HS-5 (cell line): ENCODE measurements around the gene GPR158.
"Not testable (repeated sequence)": the region's sequence is repeated elsewhere in the genome, so short reads cannot be mapped to it uniquely, and the experiment has no call there.

ENCODE experiments used
- DNase-seq: peaks from one replicate; pipeline ENCODE4 v3.0.0-alpha.2; 2012; ENCODE audit warnings: low read depth

Gene GPR158

GRCh38 chr10:25174461-25175230 lies at the start of gene GPR158:
Gene GPR158 (plus strand): TSS chr10:25175001. CDS start chr10:25175421, 420 bp downstream.
- DNase-seq = no peak

GRCh38 chr10:25125201-25125611 lies 49.6 kb upstream of the GPR158 start:
- no peak for DNase-seq

GRCh38 chr10:25129592-25129991 lies 45.2 kb upstream of the GPR158 start:
- no peak for DNase-seq

- peak; percentile 43 for DNase-seq
Observed at GRCh38 chr10:25130906-25131305, 43.9 kb upstream of the GPR158 start.

GRCh38 chr10:25142116-25142864 lies 32.5 kb upstream of the GPR158 start:
- DNase-seq = no peak

GRCh38 chr10:25157650-25158049 lies 17.2 kb upstream of the GPR158 start:
- no peak for DNase-seq

- no peak for DNase-seq
Observed at GRCh38 chr10:25159591-25159990, 15.2 kb upstream of the GPR158 start.

- no peak for DNase-seq
Observed at GRCh38 chr10:25162391-25162790, 12.4 kb upstream of the GPR158 start.

- not testable (repeated sequence) for DNase-seq
Observed at GRCh38 chr10:25163464-25163863, 11.3 kb upstream of the GPR158 start.

- no peak for DNase-seq
Observed at GRCh38 chr10:25169740-25170139, 5.1 kb upstream of the GPR158 start.

- DNase-seq = no peak
Observed at GRCh38 chr10:25170627-25171026, 4.2 kb upstream of the GPR158 start.

GRCh38 chr10:25175527-25176420 lies 973 bp downstream of the GPR158 start:
- no peak for DNase-seq

- DNase-seq = no peak
Observed at GRCh38 chr10:25176421-25176968, 1.7 kb downstream of the GPR158 start.

GRCh38 chr10:25177093-25177753 lies 2.4 kb downstream of the GPR158 start:
- DNase-seq = no peak

- DNase-seq = no peak
Observed at GRCh38 chr10:25177754-25178135, 2.9 kb downstream of the GPR158 start.

- DNase-seq = no peak
Observed at GRCh38 chr10:25178411-25178810, 3.6 kb downstream of the GPR158 start.

- no peak for DNase-seq
Observed at GRCh38 chr10:25180801-25181200, 6.0 kb downstream of the GPR158 start.

- no peak for DNase-seq
Observed at GRCh38 chr10:25182636-25183035, 7.8 kb downstream of the GPR158 start.

GRCh38 chr10:25191162-25191895 lies 16.5 kb downstream of the GPR158 start:
- no peak for DNase-seq

GRCh38 chr10:25198151-25198550 lies 23.4 kb downstream of the GPR158 start:
- no peak for DNase-seq
